ENCODE results near the gene AUNIP. TPM values are rescaled to one million over a fixed set of nuclear protein-coding genes. Genes with fewer than 3 reads are reported as not detected.

The AUNIP gene
- total RNA-seq, 4 donors from 2014 or later = 1.3 to 5.4 (median 2.5) TPM

DNA sequence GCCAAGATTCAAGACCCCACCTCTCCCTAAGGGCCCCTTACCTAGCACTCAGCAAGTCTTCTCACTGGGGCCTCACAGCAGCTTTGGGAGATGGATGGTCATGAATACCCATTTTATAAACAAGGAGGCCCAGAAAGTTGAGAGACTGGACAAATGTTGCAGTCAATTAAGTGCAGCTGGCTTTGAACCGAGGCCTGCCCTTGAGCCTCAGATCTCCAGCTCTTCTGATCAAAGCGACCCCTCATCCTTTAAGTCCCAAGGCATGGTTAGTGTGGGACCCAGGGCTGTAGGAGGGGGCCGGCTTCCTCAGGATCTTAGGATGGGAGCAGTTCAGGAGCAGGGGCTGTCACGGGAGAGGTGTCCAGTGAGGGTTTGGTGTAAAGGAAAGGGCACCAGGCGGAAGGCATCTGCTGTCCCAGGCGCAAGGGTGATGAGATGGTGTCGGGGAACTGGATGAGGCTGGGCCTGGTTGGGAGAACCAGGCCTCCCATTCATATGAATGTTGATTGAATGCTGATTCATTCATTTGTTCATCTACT is 44.6 kb downstream of the AUNIP start:
- peaks cover 4 to 71% (median 24%) of the 10 kb centered on the region in 3 donors for H3K36me3 ChIP-seq
- peaks cover 16 to 48% (median 26%) of the 10 kb centered on the region in 3 donors for H3K4me1 ChIP-seq
- intact Hi-C loops (cut with DNase I) = no loop called here

DNA sequence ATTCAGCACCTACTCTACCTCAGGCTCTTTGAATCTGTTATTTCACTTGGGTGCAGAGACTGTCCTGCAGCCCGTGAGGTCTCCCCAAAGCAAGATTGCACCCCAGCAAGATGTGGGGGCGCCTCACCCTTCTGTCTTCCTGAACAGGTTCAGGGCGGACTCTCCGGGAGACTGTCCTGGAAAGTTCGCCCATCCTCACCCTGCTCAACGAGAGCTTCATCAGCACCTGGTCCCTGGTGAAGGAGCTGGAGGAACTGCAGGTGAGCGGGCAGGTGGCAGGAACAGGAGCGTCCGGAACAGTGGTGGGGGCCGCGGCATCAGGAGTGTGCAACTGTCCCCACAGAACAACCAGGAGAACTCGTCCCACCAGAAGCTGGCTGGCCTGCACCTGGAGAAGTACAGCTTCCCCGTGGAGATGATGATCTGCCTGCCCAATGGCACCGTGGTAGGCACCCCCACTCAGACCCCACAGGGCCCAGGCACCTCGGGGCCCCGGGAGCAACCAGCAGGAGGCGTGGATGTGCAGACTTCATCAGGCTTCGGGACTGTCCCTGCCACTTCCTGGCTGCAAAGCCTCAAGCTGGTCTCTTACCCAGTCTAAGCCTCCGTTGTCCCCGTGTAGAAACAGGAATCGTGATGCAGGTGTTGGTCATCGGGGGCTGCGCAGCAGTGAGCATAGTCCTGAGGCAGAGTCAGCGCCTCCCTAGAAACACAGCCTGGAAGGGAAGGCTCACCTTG is 45.4 kb downstream of the AUNIP start:
- TF ChIP-seq, protein P1, sequence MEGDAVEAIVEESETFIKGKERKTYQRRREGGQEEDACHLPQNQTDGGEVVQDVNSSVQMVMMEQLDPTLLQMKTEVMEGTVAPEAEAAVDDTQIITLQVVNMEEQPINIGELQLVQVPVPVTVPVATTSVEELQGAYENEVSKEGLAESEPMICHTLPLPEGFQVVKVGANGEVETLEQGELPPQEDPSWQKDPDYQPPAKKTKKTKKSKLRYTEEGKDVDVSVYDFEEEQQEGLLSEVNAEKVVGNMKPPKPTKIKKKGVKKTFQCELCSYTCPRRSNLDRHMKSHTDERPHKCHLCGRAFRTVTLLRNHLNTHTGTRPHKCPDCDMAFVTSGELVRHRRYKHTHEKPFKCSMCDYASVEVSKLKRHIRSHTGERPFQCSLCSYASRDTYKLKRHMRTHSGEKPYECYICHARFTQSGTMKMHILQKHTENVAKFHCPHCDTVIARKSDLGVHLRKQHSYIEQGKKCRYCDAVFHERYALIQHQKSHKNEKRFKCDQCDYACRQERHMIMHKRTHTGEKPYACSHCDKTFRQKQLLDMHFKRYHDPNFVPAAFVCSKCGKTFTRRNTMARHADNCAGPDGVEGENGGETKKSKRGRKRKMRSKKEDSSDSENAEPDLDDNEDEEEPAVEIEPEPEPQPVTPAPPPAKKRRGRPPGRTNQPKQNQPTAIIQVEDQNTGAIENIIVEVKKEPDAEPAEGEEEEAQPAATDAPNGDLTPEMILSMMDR (IDR thresholded peaks at IDR 0.05) = no peak
- TF ChIP-seq POLR2A (IDR thresholded peaks at IDR 0.05) = no peak
- WGBS, 2 donors = 73 to 97% methylated on average over 5 to 11 of the region's 24 CpGs
- no peaks in the 10 kb centered on the region for H3K9me3 ChIP-seq
- no peak for DNase-seq
- no peaks in the 10 kb centered on the region for H3K27me3 ChIP-seq
- intact Hi-C loops (cut with DNase I) = no loop called here
- H3K4me3 ChIP-seq = no peak overlapping the region
- H3K27ac ChIP-seq = no peak overlapping the region
- H3K4me1 ChIP-seq = peaks cover 23 to 48% (median 26%) of the 10 kb centered on the region in 3 donors
- peaks cover 11 to 78% (median 24%) of the 10 kb centered on the region in 3 donors for H3K36me3 ChIP-seq

More for the DNA sequence above, 44.6 kb downstream of the AUNIP start:
- no peaks in the 10 kb centered on the region for H3K27me3 ChIP-seq
- no peak for DNase-seq
- H3K9me3 ChIP-seq = no peaks in the 10 kb centered on the region
- H3K4me3 ChIP-seq = no peak overlapping the region
- 86 to 94% methylated on average over 2 to 4 of the region's 7 CpGs for WGBS, 2 donors
- no peak overlapping the region for H3K27ac ChIP-seq
- TF ChIP-seq, protein P1 (IDR thresholded peaks at IDR 0.05) = no peak
- TF ChIP-seq POLR2A (IDR thresholded peaks at IDR 0.05) = no peak

- no peaks in the 10 kb centered on the region for H3K27me3 ChIP-seq
- intact Hi-C loops (cut with DNase I) = no loop called here
- no peak for DNase-seq
- H3K4me1 ChIP-seq = peaks cover 22 to 48% (median 27%) of the 10 kb centered on the region in 3 donors
- TF ChIP-seq, protein P1 (IDR thresholded peaks at IDR 0.05) = no peak
- TF ChIP-seq POLR2A (IDR thresholded peaks at IDR 0.05) = no peak
- H3K27ac ChIP-seq = no peak overlapping the region
- H3K36me3 ChIP-seq = peaks cover 16 to 85% (median 24%) of the 10 kb centered on the region in 3 donors
- no peaks in the 10 kb centered on the region for H3K9me3 ChIP-seq
- 79% methylated on average over 7 to 9 of the region's 11 CpGs for WGBS, 2 donors
- H3K4me3 ChIP-seq = no peak overlapping the region
Measured at GRCh38 chr1:25813071-25813733, 46.1 kb downstream of the AUNIP start.

- TF ChIP-seq, protein P1 (IDR thresholded peaks at IDR 0.05) = no peak
- no peak for TF ChIP-seq POLR2A (IDR thresholded peaks at IDR 0.05)
- H3K4me1 ChIP-seq = peaks cover 15 to 48% (median 21%) of the 10 kb centered on the region in 3 donors
- H3K36me3 ChIP-seq = peaks cover 16 to 97% (median 24%) of the 10 kb centered on the region in 3 donors
- WGBS, 2 donors = 76 to 100% methylated on average over 3 to 5 of the region's 13 CpGs
- no peaks in the 10 kb centered on the region for H3K9me3 ChIP-seq
- no peak for DNase-seq
- H3K4me3 ChIP-seq = no peak overlapping the region
- no peaks in the 10 kb centered on the region for H3K27me3 ChIP-seq
- intact Hi-C loops (cut with DNase I) = no loop called here
- H3K27ac ChIP-seq = no peak overlapping the region
Measured at GRCh38 chr1:25811384-25812082, 47.7 kb downstream of the AUNIP start.
